Frontal cortex (tissue), 4 donors: ENCODE measurements around the gene CTNNA3. TPM values are rescaled to one million over a fixed set of nuclear protein-coding genes. Genes with fewer than 3 reads are reported as not detected.

Experiments used
- DNase-seq, 2 donors: peaks; one replicate each; pipeline ENCODE4 v3.0.0; 2012; ENCODE audit warnings: low spot score in 2 of 2
- FAIRE-seq: peaks from 2 replicates; lab custom pipeline; 2012; peaks lifted over from hg19 to GRCh38; lab: Jason Lieb, UNC
- total RNA-seq: library from RNA; depleted of rRNA; stranded (reverse); fragments of >200 nt; gene quantifications from one replicate; pipeline ENCODE4 v1.2.3, GENCODE V29; 2014
- donor health status: control.
- donor health status: control.
- donor health status: control.

Gene CTNNA3
- total RNA-seq, 1 donor from 2014 or later: 2.0 TPM

DNA sequence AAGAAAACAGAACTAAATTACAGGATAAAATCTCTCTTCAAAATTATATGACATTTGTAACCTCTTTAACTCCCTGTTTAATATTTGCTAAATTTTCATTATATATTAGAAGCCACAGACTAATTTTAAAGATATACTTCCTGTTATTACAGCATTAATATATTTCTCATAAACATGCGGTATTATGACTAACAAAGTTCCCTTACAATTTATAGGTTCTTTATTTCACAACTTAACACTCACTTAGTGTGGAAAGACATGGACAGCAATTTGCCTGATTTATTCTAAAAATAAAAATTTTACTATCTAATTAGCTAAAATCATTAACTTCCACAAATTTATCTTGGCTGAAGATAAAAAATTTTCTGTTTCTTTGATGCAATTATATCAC, 29.0 kb downstream of the CTNNA3 start:
- peak; percentile 30 for FAIRE-seq
- DNase-seq: no peak

- FAIRE-seq: peak; percentile 97
- peak; percentile 8 to 10 for DNase-seq
Measured at GRCh38 chr10:67666416-67667034, 29.5 kb downstream of the CTNNA3 start.

- peak; percentile 64 for FAIRE-seq
- DNase-seq: peak in 1 of 2 donors; percentile 14
Measured at GRCh38 chr10:67665491-67665890, 30.5 kb downstream of the CTNNA3 start.

- no peak for FAIRE-seq
Measured at GRCh38 chr10:67664942-67665341, 31.1 kb downstream of the CTNNA3 start.

GRCh38 chr10:67663449-67664087, 32.4 kb downstream of the CTNNA3 start:
- no peak for FAIRE-seq
- DNase-seq: no peak

More at GRCh38 chr10:67664942-67665341, 31.1 kb downstream of the CTNNA3 start:
- DNase-seq: no peak

DNA sequence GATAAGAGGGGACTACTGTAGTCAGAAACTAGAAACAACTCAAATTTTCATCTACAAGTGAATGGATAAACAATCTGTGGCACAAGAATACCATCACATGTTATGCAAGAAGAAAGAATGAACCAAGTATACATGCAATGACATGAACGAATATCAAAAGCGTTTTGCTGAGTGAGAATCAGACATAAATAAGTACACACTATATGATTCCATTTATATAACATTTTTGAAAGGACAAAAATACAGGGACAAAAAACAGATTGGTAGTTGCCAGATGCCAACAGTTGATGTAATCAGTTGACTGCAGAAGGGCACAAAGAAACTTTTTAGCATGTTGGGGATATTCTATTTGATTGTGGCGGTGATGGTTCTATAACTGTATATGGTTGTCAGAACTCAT, 33.6 kb downstream of the CTNNA3 start:
- DNase-seq (no peak), FAIRE-seq (peak; percentile 26)

GRCh38 chr10:67659497-67659896, 36.5 kb downstream of the CTNNA3 start:
- FAIRE-seq (no peak), DNase-seq (no peak)

DNA sequence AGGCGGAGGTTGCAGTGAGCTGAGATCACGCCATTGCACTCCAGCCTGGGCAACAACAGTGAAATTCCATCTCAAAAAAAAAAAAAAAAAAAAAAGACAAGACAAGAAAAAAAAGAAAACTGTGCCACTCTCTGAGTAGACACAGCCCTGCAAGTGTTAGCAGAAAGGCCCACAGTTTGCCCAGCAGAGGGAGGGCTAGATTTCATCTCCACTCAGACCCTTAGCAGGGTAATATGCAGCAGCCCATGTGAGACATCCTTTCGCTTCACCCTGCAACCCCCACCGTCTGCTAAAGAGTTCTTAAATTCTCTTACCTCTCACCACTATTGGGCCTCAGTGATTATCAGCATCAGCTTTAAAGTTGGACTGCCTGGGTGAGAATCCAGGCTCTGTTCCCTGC, 38.2 kb downstream of the CTNNA3 start:
- FAIRE-seq (no peak), DNase-seq (no peak)

- FAIRE-seq: no peak
Measured at GRCh38 chr10:67650558-67650957, 45.4 kb downstream of the CTNNA3 start.

GRCh38 chr10:67648613-67649229, 47.3 kb downstream of the CTNNA3 start:
- FAIRE-seq: no peak

More at GRCh38 chr10:67650558-67650957, 45.4 kb downstream of the CTNNA3 start:
- DNase-seq: no peak

GRCh38 chr10:67630904-67631303, 65.1 kb downstream of the CTNNA3 start:
- FAIRE-seq (no peak), DNase-seq (no peak)

More at GRCh38 chr10:67648613-67649229, 47.3 kb downstream of the CTNNA3 start:
- no peak for DNase-seq

DNA sequence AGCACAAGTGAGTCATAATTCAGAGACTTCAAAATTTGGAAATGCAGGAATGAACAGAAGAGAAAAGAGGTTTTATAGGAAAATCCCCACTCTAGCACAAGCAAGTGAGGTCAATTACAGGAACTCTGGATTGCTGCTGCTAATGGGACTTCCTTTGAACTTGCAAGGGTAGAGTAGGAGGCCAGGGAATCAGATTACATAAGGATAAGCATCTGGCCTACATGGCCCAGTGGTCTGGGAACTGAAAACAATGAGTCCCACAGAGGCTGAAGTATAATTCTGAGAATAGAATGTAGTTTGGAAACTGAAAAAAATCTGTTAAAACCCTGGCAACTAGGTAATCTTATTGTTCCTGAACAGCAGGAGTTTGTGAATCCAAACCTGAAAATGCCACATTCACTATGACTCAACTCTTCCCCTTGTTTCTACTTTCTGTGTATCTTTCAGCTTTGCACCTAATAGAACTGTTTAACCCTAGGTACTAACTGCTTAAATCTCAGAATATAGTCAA, 66.5 kb downstream of the CTNNA3 start:
- DNase-seq (no peak), FAIRE-seq (no peak)

DNA sequence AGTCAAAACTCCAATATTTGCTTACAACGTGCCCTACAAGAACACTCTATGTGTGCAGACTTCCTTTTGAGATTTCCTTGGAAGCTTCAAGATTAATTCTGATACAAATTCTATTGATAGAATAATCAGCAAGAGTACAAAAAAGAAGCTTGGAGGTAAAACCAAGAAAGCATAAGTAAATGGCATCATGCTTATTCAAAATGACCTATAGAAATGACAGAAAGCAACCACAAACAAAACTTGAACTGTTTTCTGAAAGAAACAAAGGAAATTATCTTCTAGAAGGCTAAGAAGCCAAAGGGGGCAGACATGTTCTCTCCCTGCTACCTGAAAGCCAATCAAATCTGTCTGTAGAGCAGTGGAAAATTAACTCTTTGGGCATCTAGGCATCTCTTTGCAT, 73.0 kb downstream of the CTNNA3 start:
- DNase-seq (no peak), FAIRE-seq (no peak)

GRCh38 chr10:67622511-67622910, 73.5 kb downstream of the CTNNA3 start:
- FAIRE-seq: no peak
- DNase-seq: no peak

GRCh38 chr10:67621834-67622233, 74.2 kb downstream of the CTNNA3 start:
- FAIRE-seq (no peak), DNase-seq (no peak)

GRCh38 chr10:67618116-67618515, 77.9 kb downstream of the CTNNA3 start:
- DNase-seq: no peak
- no peak for FAIRE-seq

DNA sequence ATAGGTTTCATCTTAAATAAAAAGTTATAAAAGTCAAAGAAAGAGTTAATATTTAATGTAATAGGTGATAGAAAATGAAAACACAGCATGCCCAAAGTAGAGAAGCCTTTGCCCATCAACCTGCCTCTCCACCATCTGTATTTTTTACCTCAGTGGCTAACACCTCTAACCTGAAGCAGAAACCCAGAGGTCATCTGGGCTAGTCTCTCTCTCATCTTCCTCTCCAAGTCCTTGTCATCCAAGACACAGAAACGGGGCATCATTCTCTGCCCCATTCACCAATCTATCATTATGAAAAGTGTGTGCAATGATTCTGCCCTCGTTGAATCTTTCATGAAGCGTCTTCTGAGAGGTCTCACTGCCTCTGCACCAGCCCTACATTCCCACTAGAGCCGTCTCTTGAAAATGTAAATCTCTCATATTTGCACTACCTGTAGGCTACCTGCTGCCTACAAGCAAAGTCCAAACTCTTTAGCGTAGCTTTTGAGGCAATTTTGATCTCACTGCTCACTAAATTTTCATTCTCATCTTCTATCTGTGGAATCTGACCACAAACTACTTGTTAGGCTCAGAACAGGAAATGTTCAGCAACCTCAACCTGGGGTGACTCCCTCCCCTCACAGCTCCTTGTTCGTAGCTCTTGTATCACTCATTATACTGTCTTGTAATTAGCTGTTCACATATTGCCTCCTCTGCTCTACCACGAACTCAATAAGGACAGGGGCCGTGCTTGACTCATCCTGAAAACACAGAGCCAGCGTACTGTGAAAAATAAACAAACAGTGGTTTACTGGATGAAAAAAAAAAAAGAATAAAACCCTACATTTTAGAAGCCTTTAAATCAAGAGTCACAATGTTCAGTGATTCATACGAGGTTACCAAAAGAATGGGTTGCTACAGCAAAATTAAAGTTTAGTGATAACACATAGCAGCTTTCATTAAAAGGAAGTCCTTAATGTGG, 83.1 kb downstream of the CTNNA3 start:
- no peak for FAIRE-seq

DNA sequence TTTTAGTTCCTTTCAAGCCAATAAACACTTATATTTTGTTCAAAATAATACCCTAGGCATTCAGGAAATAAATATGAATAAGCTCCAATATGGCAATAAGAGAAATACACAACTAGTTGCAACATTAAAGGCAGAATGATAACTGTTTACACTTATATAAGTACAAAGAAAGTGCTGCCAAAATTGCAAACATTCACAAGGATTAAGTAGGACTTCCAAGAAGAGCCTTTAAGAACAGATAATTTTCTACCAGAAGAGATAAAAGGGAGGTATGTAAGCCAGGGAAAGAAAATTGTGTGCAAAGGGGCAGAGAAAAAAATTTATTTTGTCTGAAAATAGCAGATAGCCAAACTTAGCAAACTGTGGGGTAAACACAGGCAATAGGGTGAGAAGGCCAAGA, 83.8 kb downstream of the CTNNA3 start:
- FAIRE-seq (no peak), DNase-seq (no peak)

More for the DNA sequence above, 83.1 kb downstream of the CTNNA3 start:
- no peak for DNase-seq

DNA sequence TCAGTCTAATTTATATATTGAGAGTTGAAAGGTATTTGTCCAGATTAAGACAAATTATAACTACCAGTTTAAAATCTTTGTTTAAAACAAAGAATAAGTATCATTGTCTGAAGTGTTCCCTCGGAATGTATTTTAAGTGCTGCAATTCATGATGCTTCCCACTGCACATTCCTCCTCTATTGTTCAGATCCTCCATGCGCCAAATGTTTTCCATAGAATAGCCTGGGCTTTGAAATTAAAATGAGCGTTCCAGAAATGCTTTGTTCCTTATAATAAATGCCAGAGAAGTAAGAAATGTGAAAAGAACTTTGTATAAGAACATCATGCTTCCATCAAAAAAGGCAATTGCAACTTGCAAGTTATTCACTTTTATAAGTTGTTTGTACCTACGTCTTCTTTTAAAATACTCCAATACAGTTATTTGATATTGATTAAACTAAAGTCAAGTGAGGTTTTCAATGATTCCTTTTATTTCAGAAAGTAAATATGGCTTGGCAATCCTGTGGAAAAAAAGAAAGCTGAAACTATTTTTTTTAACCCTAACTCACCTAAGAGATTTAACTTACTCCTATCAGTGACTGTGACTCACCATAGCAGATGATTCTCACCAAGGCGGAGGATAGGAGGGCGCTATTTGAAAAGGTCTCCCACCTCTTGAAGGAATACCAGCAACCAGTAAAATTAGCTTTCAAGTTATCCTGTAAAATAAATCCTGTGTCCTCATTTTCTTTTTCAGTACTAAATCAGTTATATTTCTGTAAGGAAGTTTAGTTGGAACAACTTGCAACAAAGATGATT, 85.8 kb downstream of the CTNNA3 start:
- FAIRE-seq: no peak
- DNase-seq: no peak
